ENCODE results near the gene DIP2A.

DIP2A gene

DNA sequence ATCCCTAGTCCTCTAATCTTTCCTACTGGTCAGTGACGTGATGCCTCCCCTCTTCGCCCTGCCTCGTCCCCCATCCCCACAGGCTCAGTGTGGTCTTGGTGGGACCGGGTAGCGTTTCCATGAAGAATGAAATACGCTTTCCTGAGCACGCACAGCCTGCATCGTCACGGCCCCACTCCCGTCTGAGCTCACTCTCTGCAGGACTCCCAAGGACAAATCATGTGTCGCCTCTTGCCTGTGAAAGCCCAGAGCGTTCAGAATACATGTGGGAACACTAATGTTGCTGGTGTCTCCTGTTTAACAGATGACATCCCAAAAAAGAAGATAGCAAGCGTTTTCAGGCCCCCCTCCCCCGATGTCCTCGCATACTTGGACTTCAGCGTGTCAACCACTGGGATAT is 97.0 kb downstream of the DIP2A start:
- H3K27ac ChIP-seq (ENCODE audit: low read length): no peak overlapping the region
- no peaks in the 10 kb centered on the region for H3K27me3 ChIP-seq (ENCODE audit: low read depth, low read length)
- TF ChIP-seq CTCF (IDR thresholded peaks at IDR 0.05; ENCODE audit: low read depth, low read length) (no peak), EZH2phosphoT487 (IDR thresholded peaks at IDR 0.05; ENCODE audit: low read depth) (no peak)
- peaks cover 2% of the 10 kb centered on the region for H3K36me3 ChIP-seq (replicated peaks; ENCODE audit: low read depth, low read length)
- no peak overlapping the region for H3K4me2 ChIP-seq (ENCODE audit: low read length)
- H4K20me1 ChIP-seq (ENCODE audit: insufficient read depth, low read length): no peaks in the 10 kb centered on the region
- no peak overlapping the region for H3K9ac ChIP-seq (ENCODE audit: low read length)
- no peak overlapping the region for H2AFZ ChIP-seq (ENCODE audit: low read depth, low read length)
- H3K4me1 ChIP-seq (ENCODE audit: low read length): no peaks in the 10 kb centered on the region
- H3K4me3 ChIP-seq (ENCODE audit: low read length): no peak overlapping the region
- no peaks in the 10 kb centered on the region for H3K79me2 ChIP-seq (ENCODE audit: low read length)
- H3K9me3 ChIP-seq (ENCODE audit: insufficient read depth, low read length): no peaks in the 10 kb centered on the region

- Histone ChIP-seq H2AFZ (ENCODE audit: low read depth, low read length) (no peak overlapping the region), H3K4me1 (ENCODE audit: low read length) (no peaks in the 10 kb centered on the region), H3K4me3 (ENCODE audit: low read length) (no peak overlapping the region), H3K27me3 (ENCODE audit: low read depth, low read length) (no peaks in the 10 kb centered on the region), H3K36me3 (replicated peaks; ENCODE audit: low read depth, low read length) (no peaks in the 10 kb centered on the region), H3K9me3 (ENCODE audit: insufficient read depth, low read length) (no peaks in the 10 kb centered on the region), H3K79me2 (ENCODE audit: low read length) (no peaks in the 10 kb centered on the region), H4K20me1 (ENCODE audit: insufficient read depth, low read length) (no peaks in the 10 kb centered on the region), H3K4me2 (ENCODE audit: low read length) (no peak overlapping the region), H3K9ac (ENCODE audit: low read length) (no peak overlapping the region), H3K27ac (ENCODE audit: low read length) (no peak overlapping the region)
- TF ChIP-seq CTCF (IDR thresholded peaks at IDR 0.05; ENCODE audit: low read depth, low read length) (no peak), EZH2phosphoT487 (IDR thresholded peaks at IDR 0.05; ENCODE audit: low read depth) (no peak)
These were observed 98.1 kb downstream of the DIP2A start for GRCh38 chr21:46556802-46557201.

- no peak overlapping the region for H3K4me2 ChIP-seq (ENCODE audit: low read length)
- H3K27me3 ChIP-seq (ENCODE audit: low read depth, low read length): no peaks in the 10 kb centered on the region
- H3K27ac ChIP-seq (ENCODE audit: low read length): no peak overlapping the region
- no peaks in the 10 kb centered on the region for H3K36me3 ChIP-seq (replicated peaks; ENCODE audit: low read depth, low read length)
- H2AFZ ChIP-seq (ENCODE audit: low read depth, low read length): no peak overlapping the region
- no peaks in the 10 kb centered on the region for H3K4me1 ChIP-seq (ENCODE audit: low read length)
- H3K4me3 ChIP-seq (ENCODE audit: low read length): no peak overlapping the region
- no peaks in the 10 kb centered on the region for H4K20me1 ChIP-seq (ENCODE audit: insufficient read depth, low read length)
- TF ChIP-seq CTCF (IDR thresholded peaks at IDR 0.05; ENCODE audit: low read depth, low read length) (no peak), EZH2phosphoT487 (IDR thresholded peaks at IDR 0.05; ENCODE audit: low read depth) (no peak)
- no peak overlapping the region for H3K9ac ChIP-seq (ENCODE audit: low read length)
- no peaks in the 10 kb centered on the region for H3K9me3 ChIP-seq (ENCODE audit: insufficient read depth, low read length)
- H3K79me2 ChIP-seq (ENCODE audit: low read length): no peaks in the 10 kb centered on the region
These were observed 98.8 kb downstream of the DIP2A start for GRCh38 chr21:46557469-46557868.

DNA sequence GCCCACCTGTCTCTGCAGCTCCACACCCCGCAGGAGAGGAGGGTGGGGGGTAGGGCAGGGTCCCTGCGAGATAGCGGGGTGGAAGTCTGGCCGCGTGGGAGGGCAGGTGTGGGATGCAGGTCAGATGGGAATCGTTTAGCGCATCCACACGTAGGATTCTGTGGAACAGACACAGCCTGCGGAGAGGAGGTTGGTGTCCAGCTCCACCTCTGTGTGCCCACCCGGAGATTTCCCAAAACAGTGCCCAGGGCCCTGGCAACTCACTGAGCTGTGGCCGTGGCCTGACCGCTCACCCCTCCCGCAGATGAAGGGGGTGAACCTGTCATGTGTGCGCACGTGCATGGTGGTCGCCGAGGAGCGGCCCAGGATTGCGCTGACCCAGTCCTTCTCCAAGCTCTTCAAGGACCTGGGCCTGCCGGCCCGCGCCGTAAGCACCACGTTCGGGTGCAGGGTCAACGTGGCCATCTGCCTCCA is 99.3 kb downstream of the DIP2A start:
- Histone ChIP-seq H2AFZ (ENCODE audit: low read depth, low read length) (no peak overlapping the region), H3K79me2 (ENCODE audit: low read length) (no peaks in the 10 kb centered on the region), H3K9ac (ENCODE audit: low read length) (no peak overlapping the region), H3K4me3 (ENCODE audit: low read length) (no peak overlapping the region), H4K20me1 (ENCODE audit: insufficient read depth, low read length) (no peaks in the 10 kb centered on the region), H3K4me2 (ENCODE audit: low read length) (no peak overlapping the region), H3K27me3 (ENCODE audit: low read depth, low read length) (no peaks in the 10 kb centered on the region), H3K9me3 (ENCODE audit: insufficient read depth, low read length) (no peaks in the 10 kb centered on the region), H3K36me3 (replicated peaks; ENCODE audit: low read depth, low read length) (no peaks in the 10 kb centered on the region), H3K4me1 (ENCODE audit: low read length) (no peaks in the 10 kb centered on the region), H3K27ac (ENCODE audit: low read length) (no peak overlapping the region)
- TF ChIP-seq CTCF (IDR thresholded peaks at IDR 0.05; ENCODE audit: low read depth, low read length): no peak
- TF ChIP-seq EZH2phosphoT487 (IDR thresholded peaks at IDR 0.05; ENCODE audit: low read depth): no peak

All from OCI-LY3 (cell line).